GM10248 (cell line): ENCODE data around the gene LYPD6B.

ENCODE experiments used
- CTCF ChIA-PET: fragments of 300-600 bp; sonication (Branson Sonifier 250); formaldehyde crosslinking; extraction: SDS; loops from one replicate; lab custom pipeline; 2021; ENCODE audit warnings: antibody characterized with exemption; lab: Yijun Ruan, JAX
- POLR2A ChIA-PET: fragments of 350-650 bp; sonication (Branson Sonifier 250); formaldehyde crosslinking; extraction: SDS; loops from one replicate; lab custom pipeline; 2020; ENCODE audit warnings: antibody characterized with exemption; lab: Yijun Ruan, JAX
- DNase-seq: peaks from one replicate; pipeline ENCODE4 v3.0.0; 2012; ENCODE audit errors: extremely low spot score
- TF ChIP-seq, protein P1 (sequence below): IDR thresholded peaks from 2 replicates; pipeline ENCODE4 v1.5.1; 2012; ENCODE audit warnings: mild to moderate bottlenecking, low read depth; ENCODE audit errors: extremely low read depth, missing control alignments, control extremely low read depth

LYPD6B gene

DNA sequence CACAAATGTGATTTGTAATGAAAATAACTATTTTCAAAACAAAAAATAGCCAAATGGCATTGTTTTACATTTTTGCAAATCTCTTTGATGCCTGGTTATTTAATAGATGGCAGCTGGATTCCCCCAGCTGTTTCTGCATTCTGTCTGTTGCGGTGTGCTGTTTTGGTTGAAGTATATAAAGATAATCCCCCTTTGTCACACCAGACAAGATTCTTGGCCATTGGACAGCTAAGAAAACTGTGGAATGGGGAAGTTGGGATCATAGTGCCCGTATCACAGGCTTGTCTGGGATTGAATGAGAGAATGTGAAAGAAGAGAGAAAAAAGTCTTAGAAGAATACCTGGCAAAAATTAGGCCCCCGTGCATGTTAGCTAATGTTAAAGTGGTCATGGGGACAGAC, 19.5 kb upstream of the LYPD6B start:
- ChIA-PET POLR2A (no interaction called here), CTCF (interaction anchor here (0.7 to 13.4 kb wide), 9 partner anchors 11 to 555 kb away, joined by 3 to 259 read pairs (median 25); partner anchors contain the start of gene LYPD6B)
- no peak for DNase-seq
- TF ChIP-seq, protein P1, sequence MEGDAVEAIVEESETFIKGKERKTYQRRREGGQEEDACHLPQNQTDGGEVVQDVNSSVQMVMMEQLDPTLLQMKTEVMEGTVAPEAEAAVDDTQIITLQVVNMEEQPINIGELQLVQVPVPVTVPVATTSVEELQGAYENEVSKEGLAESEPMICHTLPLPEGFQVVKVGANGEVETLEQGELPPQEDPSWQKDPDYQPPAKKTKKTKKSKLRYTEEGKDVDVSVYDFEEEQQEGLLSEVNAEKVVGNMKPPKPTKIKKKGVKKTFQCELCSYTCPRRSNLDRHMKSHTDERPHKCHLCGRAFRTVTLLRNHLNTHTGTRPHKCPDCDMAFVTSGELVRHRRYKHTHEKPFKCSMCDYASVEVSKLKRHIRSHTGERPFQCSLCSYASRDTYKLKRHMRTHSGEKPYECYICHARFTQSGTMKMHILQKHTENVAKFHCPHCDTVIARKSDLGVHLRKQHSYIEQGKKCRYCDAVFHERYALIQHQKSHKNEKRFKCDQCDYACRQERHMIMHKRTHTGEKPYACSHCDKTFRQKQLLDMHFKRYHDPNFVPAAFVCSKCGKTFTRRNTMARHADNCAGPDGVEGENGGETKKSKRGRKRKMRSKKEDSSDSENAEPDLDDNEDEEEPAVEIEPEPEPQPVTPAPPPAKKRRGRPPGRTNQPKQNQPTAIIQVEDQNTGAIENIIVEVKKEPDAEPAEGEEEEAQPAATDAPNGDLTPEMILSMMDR, result no peak

DNA sequence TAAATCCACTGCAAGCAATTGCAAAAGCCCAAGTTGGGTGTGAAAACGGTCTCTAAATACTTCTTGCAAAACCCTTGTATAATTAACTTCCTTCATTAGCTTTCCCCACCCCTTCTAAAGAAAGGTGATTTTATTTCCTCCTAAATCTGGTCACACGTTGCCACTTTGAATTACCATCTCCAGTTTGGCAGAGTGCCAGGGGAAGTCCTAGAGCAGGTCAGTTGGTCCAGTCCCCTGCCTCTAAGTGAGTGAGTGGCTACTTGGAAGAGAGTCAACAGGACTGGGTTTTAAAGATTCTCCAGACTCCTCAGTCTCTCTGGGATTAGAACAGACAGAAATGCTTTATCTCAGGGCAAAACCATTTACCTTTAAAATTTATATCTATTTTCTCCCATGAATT, 18.7 kb upstream of the LYPD6B start:
- CTCF ChIA-PET, result interaction anchor here (2.0 to 13.4 kb wide), 6 partner anchors 11 to 542 kb away, joined by 6 to 259 read pairs (median 38); partner anchors contain the start of gene LYPD6B
- POLR2A ChIA-PET, result no interaction called here
- DNase-seq, result no peak
- TF ChIP-seq, protein P1, result no peak

DNA sequence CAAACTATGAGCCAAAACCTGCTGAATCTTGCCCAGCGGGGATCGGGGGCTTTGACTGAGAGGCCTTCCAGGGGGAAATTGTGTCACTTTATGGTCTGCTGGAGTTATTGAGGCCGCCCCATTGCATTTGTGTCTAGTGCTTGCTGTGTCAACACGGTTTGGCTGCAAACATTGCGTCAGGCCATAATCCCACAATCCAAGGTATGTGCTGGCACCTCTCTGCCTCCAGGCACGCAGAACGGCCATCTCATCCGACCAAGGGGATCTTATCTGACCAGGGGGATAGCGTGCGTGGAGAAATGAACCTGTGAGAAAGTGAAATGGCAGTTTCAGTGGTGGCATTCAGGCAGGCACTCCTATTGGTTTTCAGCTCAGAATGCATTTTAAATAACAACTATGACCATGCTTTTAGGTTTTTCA, 18.1 kb upstream of the LYPD6B start:
- CTCF ChIA-PET, result interaction anchor here (1.0 to 13.4 kb wide), 2 partner anchors 13 to 541 kb away, joined by 3 to 259 read pairs; partner anchors contain the start of gene LYPD6B
- TF ChIP-seq, protein P1, result no peak
- POLR2A ChIA-PET, result interaction anchor here (0.6 kb wide), 1 partner anchor 18 kb away, joined by 6 read pairs; the partner anchor contains the start of gene LYPD6B
- DNase-seq, result no peak

DNA sequence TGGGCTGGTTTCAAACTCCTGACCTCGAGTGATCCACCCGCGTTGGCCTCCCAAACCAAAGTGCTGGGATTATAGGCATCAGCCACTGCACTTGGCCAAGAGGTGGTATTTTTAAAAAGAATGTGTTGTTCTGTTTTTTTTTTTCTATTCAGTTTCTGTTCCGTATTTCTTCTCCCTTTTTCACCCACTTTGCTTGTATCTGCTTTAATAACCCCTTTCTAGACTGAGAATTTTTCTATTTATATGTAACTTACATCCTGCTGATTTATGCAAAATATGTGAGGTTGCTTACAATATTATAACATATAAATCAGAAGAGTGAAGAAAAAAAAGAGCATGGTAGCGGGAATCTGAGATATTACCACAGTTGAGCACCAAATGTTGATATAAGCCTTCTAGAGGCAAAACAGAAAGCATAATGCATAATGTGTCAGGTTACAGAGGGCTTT, 17.2 kb upstream of the LYPD6B start:
- ChIA-PET POLR2A (no interaction called here), CTCF (interaction anchor here (1.0 to 13.4 kb wide), 3 partner anchors 12 to 540 kb away, joined by 3 to 259 read pairs (median 6); partner anchors contain the start of gene LYPD6B)
- peak; percentile 42 for DNase-seq
- TF ChIP-seq, protein P1, result no peak

DNA sequence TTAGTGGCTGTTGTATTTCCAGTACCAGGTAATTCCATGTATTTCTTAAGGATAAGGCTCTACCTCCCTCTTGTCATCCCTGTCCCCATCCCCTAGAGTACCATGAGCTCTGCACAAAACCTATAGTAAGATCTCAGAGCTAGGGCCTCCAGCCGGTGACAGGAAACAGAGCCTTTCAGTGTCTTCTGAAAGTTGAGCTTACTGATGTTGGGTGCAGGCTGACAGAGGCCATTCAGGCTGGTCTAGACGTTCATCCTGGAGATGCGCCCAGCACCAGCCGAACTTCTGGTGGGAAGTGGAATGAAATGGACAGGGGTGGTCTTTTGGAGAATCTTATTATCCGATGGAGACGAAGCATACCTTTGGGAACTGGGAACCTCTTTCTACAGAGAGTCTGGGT, 16.7 kb upstream of the LYPD6B start:
- DNase-seq, result peak; percentile 45
- TF ChIP-seq, protein P1, result no peak
- ChIA-PET CTCF (interaction anchor here (1.0 to 13.4 kb wide), 2 partner anchors 12 to 540 kb away, joined by 6 to 259 read pairs; partner anchors contain the start of gene LYPD6B), POLR2A (no interaction called here)

DNA sequence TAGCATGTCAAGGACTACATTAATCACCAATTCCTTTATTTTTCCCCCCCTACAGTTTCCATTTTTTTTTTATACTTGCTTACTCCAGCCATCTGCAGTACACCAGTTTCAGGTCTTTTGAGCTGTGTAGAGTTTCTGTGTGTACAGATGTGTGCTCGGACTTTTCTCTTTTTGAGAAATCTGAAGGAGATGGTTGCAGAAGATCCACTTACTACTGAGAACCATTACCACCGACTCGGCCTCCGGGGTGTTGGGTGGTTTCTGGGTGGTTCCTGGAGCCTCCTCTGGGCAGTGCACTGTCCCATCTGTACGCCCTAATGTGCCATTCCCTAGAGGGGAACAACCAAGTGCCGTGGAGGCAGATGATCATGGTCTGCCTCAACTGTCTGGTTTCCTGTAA, 15.4 kb upstream of the LYPD6B start:
- CTCF ChIA-PET, result interaction anchor here (13.4 kb wide), 1 partner anchor 10 kb away, joined by 259 read pairs; the partner anchor contains the start of gene LYPD6B
- POLR2A ChIA-PET, result no interaction called here
- TF ChIP-seq, protein P1, result no peak
- DNase-seq, result no peak
